Endodermal cell (in vitro differentiated cells): ENCODE results near the gene NUCKS1. TPM values are rescaled to one million over a fixed set of nuclear protein-coding genes. Genes with fewer than 3 reads are reported as not detected.

Experiments used
- DNase-seq: peaks from one replicate; pipeline ENCODE4 v3.0.0-alpha.2; 2017
- H3K27ac ChIP-seq: 2 replicates; pipeline ENCODE4 v1.5.1; 2013; ENCODE audit warnings: mild to moderate bottlenecking, low read depth, low read length, moderate library complexity
- H3K27me3 ChIP-seq: 2 replicates; pipeline ENCODE4 v1.6.1; 2013; ENCODE audit warnings: mild to moderate bottlenecking, low read length, moderate library complexity; ENCODE audit not compliant: insufficient read depth, control insufficient read depth, poor library complexity, severe bottlenecking
- H3K36me3 ChIP-seq: 2 replicates; pipeline ENCODE4 v1.7.0; 2013; ENCODE audit warnings: mild to moderate bottlenecking, low read length, moderate library complexity; ENCODE audit not compliant: control insufficient read depth, insufficient read depth
- H3K4me1 ChIP-seq: one replicate; pipeline ENCODE4 v1.7.0; 2013; ENCODE audit warnings: low read length; ENCODE audit not compliant: control insufficient read depth, insufficient read depth
- H3K4me3 ChIP-seq: 2 replicates; pipeline ENCODE4 v1.5.1; 2013; ENCODE audit warnings: mild to moderate bottlenecking, low read length, moderate library complexity
- H3K9ac ChIP-seq: 2 replicates; pipeline ENCODE4 v1.6.1; 2013; ENCODE audit warnings: mild to moderate bottlenecking, low read length, moderate library complexity; ENCODE audit not compliant: poor library complexity, severe bottlenecking; ENCODE audit errors: extremely low read depth
- H3K9me3 ChIP-seq: 2 replicates; pipeline ENCODE4 v1.6.1; 2013; ENCODE audit warnings: mild to moderate bottlenecking, low read length, moderate library complexity; ENCODE audit not compliant: control insufficient read depth
- H3K27ac Mint-ChIP-seq: 2 replicates; pipeline ENCODE4 v1.8.0; 2020; ENCODE audit warnings: mixed read lengths
- H3K27me3 Mint-ChIP-seq: 2 replicates; pipeline ENCODE4 v1.8.0; 2021; ENCODE audit warnings: mild to moderate bottlenecking, mixed read lengths; ENCODE audit not compliant: insufficient read depth
- H3K36me3 Mint-ChIP-seq: 2 replicates; pipeline ENCODE4 v1.8.0; 2020; ENCODE audit warnings: low read depth, mixed read lengths
- H3K4me1 Mint-ChIP-seq: 2 replicates; pipeline ENCODE4 v1.8.0; 2020; ENCODE audit warnings: mixed read lengths
- H3K4me3 Mint-ChIP-seq: 2 replicates; pipeline ENCODE4 v1.8.0; 2020; ENCODE audit warnings: mild to moderate bottlenecking, moderate library complexity, mixed read lengths
- H3K9me3 Mint-ChIP-seq: 2 replicates; pipeline ENCODE4 v1.8.0; 2020; ENCODE audit warnings: mild to moderate bottlenecking, mixed read lengths
- WGBS, 2 experiments: methylation state at CpG; one replicate each; pipeline versions ENCODE4 v1.1.5 to v1.1.7; 2013; ENCODE audit warnings: missing lambda C conversion rate in 2 of 2, mixed read lengths in 1 of 2; ENCODE audit not compliant: insufficient coverage in 1 of 2, insufficient read length in 1 of 2; 5-methylcytosine and 5-hydroxymethylcytosine counted together
- total RNA-seq, 2 donors: library from RNA; stranded (reverse); fragmentation: NEBNext Ultra II Directional in 1 of 2; extraction: Animal tissue kit (Norgen Biotek cat#: 25700) in 1 of 2; gene quantifications; 2 replicates in 1 of 2; 3 replicates in 1 of 2; pipeline ENCODE4 v1.2.1, GENCODE V29; 2021
- TF ChIP-seq, protein P1 (sequence below): fragments of 200-600 bp; sonication (generic); conservative IDR thresholded peaks from 2 replicates; pipeline ENCODE4 v1.5.0; 2021; ENCODE audit warnings: antibody characterized with exemption, mild to moderate bottlenecking

NUCKS1 gene
- total RNA-seq, 2 donors from 2014 or later, result 380 to 532 TPM

- Mint-ChIP-seq H3K27me3 (no peaks in the 10 kb centered on the region), H3K36me3 (peaks cover 6% of the 10 kb centered on the region), H3K4me3 (peak overlapping the region; percentile 89), H3K27ac (peak overlapping the region; percentile 26), H3K9me3 (no peaks in the 10 kb centered on the region), H3K4me1 (peaks cover 20% of the 10 kb centered on the region)
- TF ChIP-seq, protein P1, sequence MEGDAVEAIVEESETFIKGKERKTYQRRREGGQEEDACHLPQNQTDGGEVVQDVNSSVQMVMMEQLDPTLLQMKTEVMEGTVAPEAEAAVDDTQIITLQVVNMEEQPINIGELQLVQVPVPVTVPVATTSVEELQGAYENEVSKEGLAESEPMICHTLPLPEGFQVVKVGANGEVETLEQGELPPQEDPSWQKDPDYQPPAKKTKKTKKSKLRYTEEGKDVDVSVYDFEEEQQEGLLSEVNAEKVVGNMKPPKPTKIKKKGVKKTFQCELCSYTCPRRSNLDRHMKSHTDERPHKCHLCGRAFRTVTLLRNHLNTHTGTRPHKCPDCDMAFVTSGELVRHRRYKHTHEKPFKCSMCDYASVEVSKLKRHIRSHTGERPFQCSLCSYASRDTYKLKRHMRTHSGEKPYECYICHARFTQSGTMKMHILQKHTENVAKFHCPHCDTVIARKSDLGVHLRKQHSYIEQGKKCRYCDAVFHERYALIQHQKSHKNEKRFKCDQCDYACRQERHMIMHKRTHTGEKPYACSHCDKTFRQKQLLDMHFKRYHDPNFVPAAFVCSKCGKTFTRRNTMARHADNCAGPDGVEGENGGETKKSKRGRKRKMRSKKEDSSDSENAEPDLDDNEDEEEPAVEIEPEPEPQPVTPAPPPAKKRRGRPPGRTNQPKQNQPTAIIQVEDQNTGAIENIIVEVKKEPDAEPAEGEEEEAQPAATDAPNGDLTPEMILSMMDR, result no peak
- H3K27me3 ChIP-seq, result no peaks in the 10 kb centered on the region
- peak overlapping the region; percentile 98 for H3K4me3 ChIP-seq
- H3K27ac ChIP-seq, result no peak overlapping the region
- no peak overlapping the region for H3K9ac ChIP-seq
- peak; percentile 66 for DNase-seq
- peaks cover 19% of the 10 kb centered on the region for H3K36me3 ChIP-seq
- no peaks in the 10 kb centered on the region for H3K4me1 ChIP-seq
- WGBS, 2 experiments, result 82 to 87% methylated on average over 11 to 13 of the region's 13 CpGs
- no peaks in the 10 kb centered on the region for H3K9me3 ChIP-seq
Measured at GRCh38 chr1:205751036-205751651, 1.2 kb upstream of the NUCKS1 start.

DNA sequence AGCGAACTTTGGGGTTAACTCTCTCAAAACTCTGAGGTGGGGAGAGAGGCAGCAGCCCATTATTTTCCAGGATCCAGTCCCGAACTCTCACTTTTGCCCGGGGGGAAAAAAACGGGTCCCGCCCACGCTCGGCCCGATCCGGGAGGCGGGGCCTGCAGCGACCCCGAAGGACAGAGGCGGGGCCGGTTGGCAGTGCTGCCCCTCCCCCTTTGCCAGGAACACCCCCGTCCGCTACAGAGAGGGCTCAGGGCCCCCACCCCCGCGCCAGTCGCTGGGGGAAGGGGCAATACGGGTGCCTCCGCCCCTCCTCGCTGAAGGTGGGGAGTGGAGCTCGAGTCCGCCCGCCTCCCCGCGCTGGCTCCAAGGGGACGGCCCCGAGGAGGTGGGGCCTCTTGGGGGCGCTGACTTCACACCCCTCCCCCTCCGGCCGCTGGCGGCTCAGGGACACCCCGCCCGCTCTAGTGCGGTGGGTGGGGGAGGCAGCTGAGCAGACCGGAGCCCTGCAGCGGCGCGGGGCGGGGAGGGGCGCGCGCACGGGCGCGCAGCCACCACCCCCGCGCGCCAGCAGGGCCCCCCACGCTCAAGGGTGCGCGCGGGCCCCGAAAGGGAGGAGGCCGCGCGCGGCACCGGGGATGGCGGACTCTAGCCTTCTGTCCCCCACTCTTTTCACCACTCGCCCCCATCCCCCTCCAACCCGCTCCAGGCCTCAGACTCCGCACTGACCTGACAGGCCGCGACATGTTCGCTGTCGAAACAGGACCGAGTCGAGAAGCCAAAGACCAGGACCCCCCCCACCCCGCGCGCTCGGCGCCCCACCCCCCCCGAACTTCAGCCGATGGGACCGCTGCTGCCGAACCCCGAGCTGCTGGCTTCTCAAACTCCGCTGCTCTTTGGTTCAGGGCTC, 496 bp downstream of the NUCKS1 start:
- no peaks in the 10 kb centered on the region for H3K9me3 ChIP-seq
- Mint-ChIP-seq H3K27ac (peak overlapping the region; percentile 99), H3K27me3 (no peaks in the 10 kb centered on the region), H3K4me3 (peak overlapping the region; percentile 89), H3K36me3 (peaks cover 6% of the 10 kb centered on the region), H3K4me1 (peaks cover 17% of the 10 kb centered on the region), H3K9me3 (no peaks in the 10 kb centered on the region)
- 0% methylated on average over 2 to 77 of the region's 81 CpGs for whole genome bisulfite sequencing, 2 experiments
- TF ChIP-seq, protein P1, result peak; percentile 12
- H3K9ac ChIP-seq, result peak overlapping the region; percentile 87
- H3K27me3 ChIP-seq, result no peaks in the 10 kb centered on the region
- peak overlapping the region; percentile 98 for H3K4me3 ChIP-seq
- peak; percentile 98 for DNase-seq
- H3K4me1 ChIP-seq, result no peaks in the 10 kb centered on the region
- peaks cover 27% of the 10 kb centered on the region for H3K36me3 ChIP-seq
- H3K27ac ChIP-seq, result peak overlapping the region; percentile 94

DNA sequence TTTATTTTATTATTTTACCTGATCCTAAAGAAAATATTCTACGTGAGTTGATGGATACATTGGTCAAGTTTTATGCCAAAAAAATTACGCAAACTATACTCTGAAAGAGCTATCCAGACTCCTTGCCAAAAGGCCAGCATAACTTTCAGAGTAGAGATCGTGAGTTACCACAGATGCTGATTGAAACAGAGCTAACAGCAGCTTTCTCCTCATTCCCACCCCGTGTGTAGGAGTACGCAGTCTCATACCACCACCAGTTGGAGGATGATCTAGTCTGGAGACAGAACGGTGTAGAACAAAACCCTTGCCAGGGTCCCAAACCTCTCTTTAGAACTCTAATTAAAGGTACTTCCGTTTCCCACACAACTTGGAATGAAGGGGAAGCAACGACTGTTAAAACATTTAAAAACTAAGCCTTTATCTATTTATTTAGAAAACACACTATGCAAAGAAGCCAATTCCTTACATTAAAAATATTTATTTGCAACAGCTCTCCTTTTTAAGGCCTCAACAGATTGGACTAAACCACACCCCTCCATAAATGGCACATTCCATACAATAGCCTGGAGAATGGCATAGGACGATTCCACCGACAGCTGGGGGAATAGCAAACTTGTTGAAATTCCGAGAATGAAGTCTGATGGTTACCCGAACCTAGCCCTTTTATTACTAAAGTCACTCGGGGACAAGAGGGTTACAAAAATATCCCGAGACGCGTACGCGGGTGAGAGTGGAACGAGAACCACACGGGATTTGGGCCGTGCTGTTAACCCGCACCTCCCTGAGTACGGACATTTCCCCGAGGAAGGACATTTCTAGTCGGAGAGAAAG, 1.4 kb downstream of the NUCKS1 start:
- peak overlapping the region; percentile 94 for H3K27ac ChIP-seq
- peaks cover under 1% of the 10 kb centered on the region for H3K4me1 ChIP-seq
- H3K9me3 Mint-ChIP-seq, result no peaks in the 10 kb centered on the region
- H3K9ac ChIP-seq, result peak overlapping the region; percentile 87
- H3K4me3 ChIP-seq, result peak overlapping the region; percentile 98
- H3K27ac Mint-ChIP-seq, result peak overlapping the region; percentile 92
- peaks cover 27% of the 10 kb centered on the region for H3K36me3 ChIP-seq
- 5 to 6% methylated on average over 20 to 25 of the region's 25 CpGs for WGBS, 2 experiments
- H3K4me1 Mint-ChIP-seq, result peaks cover 22% of the 10 kb centered on the region
- no peaks in the 10 kb centered on the region for H3K27me3 Mint-ChIP-seq
- peak overlapping the region; percentile 89 for H3K4me3 Mint-ChIP-seq
- H3K36me3 Mint-ChIP-seq, result peaks cover 6% of the 10 kb centered on the region
- no peaks in the 10 kb centered on the region for H3K27me3 ChIP-seq
- TF ChIP-seq, protein P1, result no peak
- no peak for DNase-seq
- H3K9me3 ChIP-seq, result no peaks in the 10 kb centered on the region
